Vagina (tissue), 2 donors: ENCODE data around the gene SNAPC3.
"Not testable (repeated sequence)": the region's sequence is repeated elsewhere in the genome, so short reads cannot be mapped to it uniquely, and the experiment has no call there.

Source experiments
- CTCF ChIP-seq, 3 experiments: fragments of 450-650 bp in 2 of 3; fragments of 200-600 bp in 1 of 3; sonication (generic) in 1 of 3; IDR thresholded peaks; one replicate each; pipeline ENCODE4 v1.5.1; 2017 to 2019; ENCODE audit warnings: antibody characterized with exemption in 3 of 3, mild to moderate bottlenecking in 2 of 3, moderate library complexity in 2 of 3
- POLR2AphosphoS5 ChIP-seq, 2 donors: sonication (generic); formaldehyde crosslinking; IDR thresholded peaks; one replicate each; pipeline ENCODE4 v1.9.0; 2017; ENCODE audit warnings: antibody characterized with exemption in 2 of 2, mild to moderate bottlenecking in 2 of 2, low read depth in 1 of 2; ENCODE audit not compliant: insufficient read depth in 1 of 2

GRCh38 chr9:15379317-15379716 is 43.4 kb upstream of the SNAPC3 start:
- TF ChIP-seq CTCF (IDR thresholded peaks at IDR 0.05); POLR2AphosphoS5 (IDR thresholded peaks at IDR 0.05; ENCODE audit: insufficient read depth in 1 of 2, low read depth in 1 of 2): not testable (repeated sequence)
